Stimulated activated naive CD4-positive, alpha-beta T cell treated with Interleukin-2 at 50 U/mL for 16 hours (primary cell): ENCODE results near the gene NEXN.

Experiments
- DNase-seq: peaks from one replicate; lab custom pipeline; 2025; lab: John Stamatoyannopoulos, UW

NEXN gene

GRCh38 chr1:77888081-77888780 is at the start of gene NEXN:
Gene NEXN (plus strand): TSS chr1:77888624. CDS start chr1:77916107, 27,483 bp downstream.
- DNase-seq: no peak

GRCh38 chr1:77841574-77841973 is 46.9 kb upstream of the NEXN start:
- no peak for DNase-seq

- DNase-seq: no peak
These were observed 42.5 kb upstream of the NEXN start for GRCh38 chr1:77845951-77846350.

- no peak for DNase-seq
These were observed 41.5 kb upstream of the NEXN start for GRCh38 chr1:77846966-77847365.

DNA sequence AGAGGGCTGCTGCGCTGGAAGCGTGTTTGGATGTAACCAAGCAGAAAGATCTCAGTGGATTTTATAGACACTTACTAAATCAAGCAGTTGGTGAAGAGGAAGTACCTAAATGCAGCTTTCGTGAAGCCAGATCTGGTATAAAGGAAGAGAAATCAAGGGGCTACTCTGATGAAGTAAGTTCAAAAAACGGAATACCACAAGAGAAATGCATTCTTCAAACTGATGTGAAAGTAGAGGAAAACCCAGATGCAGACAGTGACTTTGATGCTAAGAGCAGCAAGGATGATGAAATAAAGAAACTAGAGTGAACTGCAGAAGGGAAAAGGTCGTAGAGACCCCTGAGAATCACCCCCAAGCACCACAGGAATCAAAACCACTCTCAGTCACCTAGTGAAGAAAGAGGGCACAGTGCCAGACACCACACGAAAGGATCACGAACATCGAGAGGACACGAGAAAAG is 40.8 kb upstream of the NEXN start:
- DNase-seq: no peak

GRCh38 chr1:77850082-77850481 is 38.3 kb upstream of the NEXN start:
- DNase-seq: no peak

- no peak for DNase-seq
These were observed 30.9 kb upstream of the NEXN start for GRCh38 chr1:77857552-77857951.

- no peak for DNase-seq
These were observed 29.7 kb upstream of the NEXN start for GRCh38 chr1:77858725-77859124.

DNA sequence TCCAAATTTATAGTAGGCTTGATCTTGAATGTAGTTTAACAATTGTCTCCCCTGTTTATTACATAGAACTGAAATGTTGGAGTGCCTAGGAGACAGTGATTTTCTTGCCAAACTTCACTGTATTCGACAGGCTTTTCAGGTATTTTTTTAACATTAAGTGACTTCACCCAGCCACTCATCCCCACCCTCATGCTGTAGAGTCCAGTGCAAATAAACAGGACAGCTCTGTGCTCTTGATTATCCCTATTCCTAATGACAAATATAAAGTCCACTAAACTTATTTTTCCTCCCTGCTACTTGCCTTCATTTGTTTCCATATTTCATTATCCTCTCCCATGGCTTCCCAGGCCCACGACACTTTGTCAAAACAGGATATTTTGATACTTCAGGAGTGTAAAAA is 29.2 kb upstream of the NEXN start:
- no peak for DNase-seq

DNA sequence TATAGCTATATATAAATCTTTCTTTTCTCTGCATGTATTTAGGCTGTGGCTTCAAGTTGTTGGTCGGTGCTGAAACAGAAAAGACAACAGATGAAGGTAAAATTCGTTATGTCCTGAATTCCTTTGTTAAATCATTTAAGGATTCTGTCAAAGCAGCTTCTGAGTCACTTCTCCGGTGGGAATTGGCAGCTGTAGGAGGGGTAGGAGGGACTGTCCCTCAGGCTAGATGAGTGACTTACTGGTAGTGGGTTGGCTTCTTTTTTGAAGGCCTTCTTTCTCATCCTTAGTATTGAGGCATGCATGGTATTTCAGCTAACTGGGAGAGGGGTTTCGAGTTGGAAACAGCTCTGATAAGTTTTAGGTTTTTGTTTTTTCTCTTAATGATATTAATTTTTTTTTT is 22.1 kb upstream of the NEXN start:
- DNase-seq: no peak

GRCh38 chr1:77872645-77873044 is 15.8 kb upstream of the NEXN start:
- no peak for DNase-seq

DNA sequence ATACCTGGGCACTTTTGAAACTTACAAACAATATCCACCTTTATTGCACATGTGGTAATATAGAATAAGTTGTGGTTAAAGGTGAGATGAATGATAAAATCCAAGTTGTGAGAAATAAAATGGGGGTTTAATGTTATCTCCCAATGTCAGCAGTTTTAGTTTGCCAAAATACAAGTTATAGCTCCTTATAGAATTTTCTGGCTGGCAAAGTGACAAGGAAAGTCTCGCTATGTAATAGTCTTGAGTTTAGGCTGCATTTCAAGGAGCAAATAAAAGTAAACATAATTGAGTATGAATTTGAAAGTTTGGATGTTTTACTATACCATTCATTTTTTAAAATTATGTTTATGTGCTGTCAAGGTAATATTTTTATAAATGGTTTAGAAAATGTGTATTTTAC is 15.0 kb upstream of the NEXN start:
- no peak for DNase-seq

DNA sequence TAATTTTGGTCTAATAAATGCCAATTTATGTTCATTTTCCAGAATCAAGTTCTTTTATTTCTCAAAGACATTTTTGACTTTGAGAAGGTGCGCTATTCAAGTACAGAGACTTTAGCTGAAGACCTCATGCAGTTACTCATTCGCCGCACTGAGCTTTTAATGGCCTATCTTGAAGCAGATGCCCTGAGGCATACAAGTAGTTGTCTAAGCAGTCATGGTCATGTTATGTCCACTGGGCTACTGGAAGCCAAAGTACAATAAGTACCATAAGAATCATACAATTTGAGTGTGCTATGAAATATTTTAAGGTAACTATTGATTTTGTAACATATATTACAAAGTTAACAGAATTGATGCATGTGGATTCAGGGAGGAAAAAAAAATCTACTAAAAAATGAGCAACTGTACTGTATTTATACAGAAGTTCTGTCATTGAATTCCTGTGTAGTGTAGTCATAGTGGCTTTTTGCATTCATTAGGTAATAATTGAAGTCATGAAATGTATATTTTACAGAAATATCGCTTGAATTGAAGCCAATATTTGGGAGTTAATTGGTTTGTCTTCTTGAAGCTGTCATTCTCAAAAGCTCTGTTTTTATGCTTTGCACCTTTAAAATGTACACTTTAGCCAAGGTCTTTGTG is 13.5 kb upstream of the NEXN start:
- DNase-seq: no peak

- no peak for DNase-seq
These were observed 11.5 kb upstream of the NEXN start for GRCh38 chr1:77876884-77877283.

DNA sequence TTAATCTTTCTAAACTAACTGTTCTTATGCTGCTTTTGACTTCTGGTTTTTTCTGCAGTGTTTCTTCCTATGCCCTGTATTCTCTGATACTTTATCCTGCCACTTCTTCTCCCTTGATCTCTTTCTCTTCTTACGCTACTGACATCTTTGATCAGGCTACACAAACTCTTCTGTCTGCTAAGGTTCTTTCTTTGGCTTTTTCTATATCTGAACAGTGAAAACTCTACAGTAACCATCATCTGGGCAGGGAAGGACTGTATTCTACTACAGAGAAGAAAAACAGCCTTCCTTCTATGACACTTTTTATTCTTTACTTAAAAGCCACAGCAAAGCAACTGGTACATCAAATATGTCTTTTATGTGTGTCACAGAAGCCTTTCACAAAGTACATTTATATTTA is 7.4 kb upstream of the NEXN start:
- DNase-seq: no peak

GRCh38 chr1:77882411-77882810 is 6.0 kb upstream of the NEXN start:
- DNase-seq: no peak

- no peak for DNase-seq
These were observed 588 bp downstream of the NEXN start for GRCh38 chr1:77888781-77889642.

GRCh38 chr1:77889671-77890070 is 1.2 kb downstream of the NEXN start:
- no peak for DNase-seq

GRCh38 chr1:77891200-77891599 is 2.8 kb downstream of the NEXN start:
- DNase-seq: no peak

DNA sequence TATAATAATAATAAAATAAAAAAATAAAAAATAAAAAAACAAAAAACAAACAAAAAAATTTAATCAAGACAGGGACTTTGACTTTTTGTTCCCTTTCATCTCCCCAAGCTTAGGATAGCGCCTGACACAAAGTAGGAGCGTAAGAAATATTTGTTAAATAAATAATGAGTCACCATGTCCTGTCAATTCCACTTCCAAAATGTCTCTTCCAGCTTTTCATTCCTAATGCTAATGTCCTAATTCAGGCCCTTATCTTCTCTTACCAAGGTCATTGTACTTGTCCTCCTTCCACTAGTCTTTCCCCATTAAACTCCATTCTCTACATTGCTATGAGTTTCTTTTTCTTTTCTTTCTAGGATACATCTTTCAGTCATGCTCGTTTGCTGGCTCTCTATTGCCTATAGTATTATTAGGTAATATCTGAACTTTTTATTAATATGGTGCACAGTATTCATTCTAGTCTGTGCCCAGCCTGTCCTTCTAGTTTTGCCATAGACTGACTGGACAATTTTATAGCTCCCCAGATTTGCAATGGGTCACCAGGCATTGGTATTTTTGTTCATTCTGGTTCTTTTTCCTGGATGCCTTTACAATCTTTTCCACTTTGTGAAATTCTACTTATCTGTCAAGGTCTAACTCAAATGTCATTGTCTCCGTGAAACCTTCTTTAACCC is 11.4 kb downstream of the NEXN start:
- no peak for DNase-seq

- DNase-seq: no peak
These were observed 12.4 kb downstream of the NEXN start for GRCh38 chr1:77900687-77901293.

- no peak for DNase-seq
These were observed 17.2 kb downstream of the NEXN start for GRCh38 chr1:77905603-77906002.
